Epidermal melanocyte (primary cell): ENCODE results near the gene TRAPPC3L.
A peak's percentile ranks its signal among the peaks of the same experiment; 100 is the strongest.

Experiments used
- DNase-seq: peaks from one replicate; pipeline ENCODE4 v3.0.0; 2011; ENCODE audit warnings: low spot score; ENCODE audit not compliant: insufficient read length

TRAPPC3L gene

GRCh38 chr6:116545651-116546050 lies at the start of gene TRAPPC3L:
TSS of gene TRAPPC3L (minus strand) at chr6:116545684. CDS start at chr6:116545514, 170 bp downstream.
- DNase-seq, result no peak

DNA sequence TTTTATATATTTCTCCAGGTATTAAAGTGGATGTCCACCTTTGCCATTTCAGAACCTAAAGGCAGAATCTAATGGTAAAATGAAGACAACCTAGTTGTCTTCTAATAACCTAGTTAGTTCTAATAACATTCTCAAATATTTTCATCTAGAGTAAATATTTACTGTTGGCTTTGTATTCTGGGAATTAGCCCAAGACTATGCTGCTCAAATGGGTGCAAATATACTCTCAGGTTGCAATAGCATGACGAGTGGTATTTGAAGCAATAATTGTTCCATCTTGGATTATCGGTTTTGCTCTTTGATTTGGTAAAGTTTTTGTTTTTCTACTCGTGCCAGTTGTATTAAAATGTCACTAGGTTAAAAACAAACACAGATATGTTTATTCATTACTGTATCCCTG lies 49.8 kb upstream of the TRAPPC3L start:
- no peak for DNase-seq

DNA sequence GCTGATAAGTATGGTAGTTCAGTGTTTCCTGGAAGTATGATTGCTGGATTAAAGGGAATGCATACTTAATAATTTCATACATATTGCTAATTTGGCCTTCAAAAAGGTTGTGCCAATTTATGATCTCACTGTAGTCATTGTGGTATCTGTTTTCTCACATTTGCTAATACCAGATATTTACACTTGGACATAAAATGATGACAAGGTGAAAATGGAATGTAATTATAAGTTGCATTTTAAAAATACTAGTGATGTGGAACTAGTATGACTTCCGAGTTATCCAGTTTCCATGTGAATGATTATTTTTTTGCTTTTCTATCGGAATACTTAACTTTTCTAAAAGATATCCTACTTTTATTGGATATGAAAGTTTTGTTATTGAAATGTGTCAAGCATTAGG lies 41.3 kb upstream of the TRAPPC3L start:
- DNase-seq, result no peak

DNA sequence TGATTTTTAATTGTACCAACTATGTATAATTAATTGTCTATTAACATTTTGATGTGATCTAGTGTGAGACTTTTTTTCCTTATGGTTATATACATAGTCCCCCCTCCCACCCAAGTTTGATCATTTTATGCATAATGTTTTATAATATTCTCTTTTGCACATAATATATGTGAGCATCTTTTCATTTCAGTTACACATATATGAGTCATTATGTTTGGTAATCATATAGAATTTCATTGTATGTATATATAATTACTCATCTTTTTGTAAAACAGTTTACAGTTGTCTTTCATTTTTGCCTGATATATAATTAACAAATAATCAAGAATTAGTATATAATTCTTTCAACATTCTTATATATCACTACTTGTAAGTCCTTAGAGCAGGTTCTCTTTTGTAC lies 40.8 kb upstream of the TRAPPC3L start:
- DNase-seq, result no peak

- DNase-seq, result no peak
Observed at GRCh38 chr6:116580198-116580597, 34.7 kb upstream of the TRAPPC3L start.

- no peak for DNase-seq
Observed at GRCh38 chr6:116579143-116579542, 33.7 kb upstream of the TRAPPC3L start.

DNA sequence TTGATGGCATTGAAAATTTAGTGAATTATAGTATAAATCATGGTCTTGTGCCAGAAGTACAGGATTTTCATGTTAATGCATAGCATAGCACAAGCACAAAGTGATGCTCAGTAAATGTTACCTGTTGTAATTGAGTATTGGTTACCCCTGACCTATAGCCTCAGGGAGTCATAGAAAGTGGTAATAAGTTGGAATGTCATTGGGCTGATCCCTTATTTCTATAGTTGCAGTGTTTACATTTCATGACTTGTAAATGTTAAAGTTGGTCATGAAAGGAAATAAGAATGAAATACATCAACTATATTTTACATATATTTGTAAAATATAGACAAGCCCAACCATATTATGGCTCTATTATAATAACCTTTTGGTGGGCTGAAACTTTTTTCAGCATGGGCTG lies 32.9 kb upstream of the TRAPPC3L start:
- no peak for DNase-seq

- no peak for DNase-seq
Observed at GRCh38 chr6:116577486-116577885, 32.0 kb upstream of the TRAPPC3L start.

- DNase-seq, result no peak
Observed at GRCh38 chr6:116575227-116575626, 29.7 kb upstream of the TRAPPC3L start.

GRCh38 chr6:116572162-116572561 lies 26.7 kb upstream of the TRAPPC3L start:
- DNase-seq, result peak; percentile 38

DNA sequence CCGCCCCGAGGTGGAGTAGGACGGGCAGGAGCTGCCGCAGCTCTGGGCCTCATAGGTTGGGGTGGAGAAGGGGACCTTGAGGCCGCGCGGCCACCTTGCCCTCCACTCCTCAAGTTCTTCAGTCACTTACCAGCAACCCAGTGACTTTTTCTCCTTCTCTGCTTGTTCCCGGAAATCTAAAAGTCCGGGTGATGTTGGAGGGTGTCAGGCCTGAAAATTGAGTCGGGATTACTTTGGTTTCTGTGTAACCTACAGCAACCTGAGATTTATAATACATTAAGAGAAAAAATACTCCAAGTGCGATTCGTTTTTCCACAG lies 26.2 kb upstream of the TRAPPC3L start:
- no peak for DNase-seq

- peak; percentile 89 for DNase-seq
Observed at GRCh38 chr6:116570856-116571682, 25.6 kb upstream of the TRAPPC3L start, which contains the start of gene RWDD1. TSS of gene RWDD1 (plus strand) at chr6:116571504. CDS start at chr6:116571583, 79 bp downstream.

DNA sequence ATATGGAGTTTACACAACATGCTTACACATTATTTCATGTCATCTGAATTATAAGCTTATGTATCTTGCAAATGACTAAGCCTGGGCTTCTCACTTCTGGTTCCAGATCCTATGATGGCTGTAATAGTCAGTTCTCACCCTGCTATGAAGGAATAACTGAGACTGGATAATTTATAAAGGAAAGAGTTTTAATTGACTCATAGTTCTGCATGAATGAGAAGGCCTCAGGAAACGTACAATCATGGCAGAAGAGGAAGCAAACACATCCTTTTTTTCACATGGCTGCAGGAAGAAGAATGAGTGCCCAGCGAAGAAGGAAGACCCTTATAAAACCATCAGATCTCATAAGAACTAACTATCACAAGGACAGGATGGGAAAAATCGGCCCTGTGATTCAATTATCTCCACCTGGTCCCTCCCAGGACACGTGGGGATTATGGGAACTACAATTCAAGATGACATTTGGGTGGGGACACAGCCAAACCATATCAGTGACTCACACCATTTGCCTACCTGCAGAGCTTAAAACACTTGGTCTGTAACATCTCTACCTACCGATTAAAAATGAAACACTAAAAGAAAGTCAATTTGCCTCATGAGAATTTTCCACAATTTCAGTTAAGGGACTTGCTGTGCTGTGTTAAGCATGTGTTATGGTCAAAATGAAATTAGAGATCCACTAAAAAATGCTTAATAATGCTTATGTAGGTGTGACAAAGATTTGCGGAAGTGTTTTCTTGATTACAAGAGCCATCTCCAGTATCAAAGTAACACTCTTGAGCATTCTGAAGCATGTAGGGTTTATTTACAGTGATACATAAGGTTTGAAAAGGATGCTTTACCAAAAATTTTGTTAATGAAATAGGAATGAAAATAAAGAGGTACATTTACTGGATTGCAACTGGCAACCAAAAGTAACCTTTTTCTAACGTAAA lies 23.6 kb upstream of the TRAPPC3L start:
- DNase-seq, result no peak

DNA sequence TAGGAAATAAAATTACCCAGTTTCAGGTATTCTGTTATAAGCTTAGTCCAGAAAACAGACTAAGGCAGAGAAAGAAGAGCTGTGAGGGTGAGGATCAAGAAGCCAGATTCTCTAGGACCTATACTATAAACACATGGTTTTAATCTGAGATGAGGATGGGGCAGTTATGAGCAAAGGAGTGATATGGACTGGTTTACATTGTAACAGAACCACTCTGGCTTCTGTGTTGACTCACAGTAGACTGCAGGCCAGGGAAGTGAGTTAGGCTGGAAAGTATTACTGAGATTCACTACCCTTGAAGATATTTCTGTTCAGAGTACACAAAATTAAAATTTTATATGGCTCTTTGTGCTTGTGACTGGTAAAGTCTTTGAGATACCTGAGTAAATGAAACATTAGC lies 22.6 kb upstream of the TRAPPC3L start:
- no peak for DNase-seq

- DNase-seq, result no peak
Observed at GRCh38 chr6:116564921-116565872, 19.7 kb upstream of the TRAPPC3L start.

DNA sequence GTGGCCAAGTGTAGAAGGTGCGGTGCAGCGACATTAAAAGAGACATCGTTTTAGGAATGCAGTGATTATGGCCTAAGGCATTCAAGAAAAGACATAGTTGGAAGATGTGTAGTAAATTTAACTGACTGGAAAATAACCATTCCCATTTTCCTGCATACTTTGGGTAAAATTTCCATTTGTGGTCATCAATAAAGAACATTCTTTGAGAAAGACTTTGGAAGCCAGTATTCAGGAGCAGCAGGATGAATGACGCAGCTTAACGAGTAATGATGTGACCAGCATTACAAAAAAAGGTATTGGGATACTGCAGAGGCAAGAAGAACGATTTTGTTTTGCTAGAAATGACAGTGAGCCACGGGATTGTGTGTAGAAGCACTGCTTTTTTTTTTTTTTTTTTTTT lies 18.8 kb upstream of the TRAPPC3L start:
- DNase-seq, result no peak

- no peak for DNase-seq
Observed at GRCh38 chr6:116563830-116564229, 18.3 kb upstream of the TRAPPC3L start.

DNA sequence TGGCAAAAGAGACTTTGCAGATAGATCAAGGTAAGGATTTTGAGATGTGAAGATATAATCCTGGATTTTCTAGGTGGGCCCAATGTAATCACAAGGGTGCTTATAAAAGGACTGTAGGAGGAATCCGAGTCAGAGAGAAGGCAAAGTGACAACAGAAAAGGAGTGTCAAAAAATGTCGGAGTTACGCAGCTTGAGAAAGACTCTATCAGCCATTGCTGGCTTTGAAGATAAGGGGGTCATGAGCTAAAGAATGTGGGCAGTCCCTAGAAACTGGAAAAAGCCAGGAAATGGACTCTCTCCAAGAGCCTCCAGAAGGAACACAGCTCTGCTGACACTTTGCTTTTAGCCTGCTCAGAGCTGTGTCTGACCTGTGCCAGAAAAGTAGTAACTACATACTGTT lies 17.1 kb upstream of the TRAPPC3L start:
- no peak for DNase-seq

- DNase-seq, result no peak
Observed at GRCh38 chr6:116562019-116562403, 16.5 kb upstream of the TRAPPC3L start.

DNA sequence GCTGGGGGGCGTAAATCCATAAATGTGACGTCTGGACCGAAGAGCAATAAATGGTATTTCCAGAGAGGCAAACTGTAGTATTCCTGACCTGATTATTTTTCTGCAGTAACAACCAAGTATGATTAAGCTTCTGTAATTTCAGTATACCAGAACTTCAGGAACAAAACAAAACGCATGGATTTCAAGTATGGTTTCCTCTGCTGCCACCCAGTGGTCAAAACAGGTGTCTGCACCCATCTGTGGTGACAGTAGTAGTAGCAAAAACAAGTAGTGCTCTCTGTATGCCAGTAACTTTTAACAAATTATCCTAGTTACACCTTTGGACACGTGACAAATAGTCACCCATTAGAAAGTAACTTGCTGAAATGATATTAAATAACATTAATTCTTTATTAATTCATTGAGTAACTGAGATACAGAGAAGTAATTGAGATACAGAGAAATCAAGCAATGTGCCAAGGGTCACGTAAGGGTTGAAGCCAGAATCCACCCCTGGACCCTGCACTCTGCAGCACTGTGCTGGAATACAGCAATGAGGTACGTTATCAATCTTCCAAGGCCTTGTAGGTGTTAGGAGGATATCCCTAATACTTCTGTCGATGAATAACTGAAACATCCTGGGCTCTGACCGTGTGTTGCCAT lies 16.0 kb upstream of the TRAPPC3L start:
- DNase-seq, result peak; percentile 57

GRCh38 chr6:116560130-116560529 lies 14.6 kb upstream of the TRAPPC3L start:
- no peak for DNase-seq
